NCI-H187 (cell line): ENCODE measurements around the gene GCGR.
"Not testable (repeated sequence)": the region's sequence is repeated elsewhere in the genome, so short reads cannot be mapped to it uniquely, and the experiment has no call there.

Source experiments
- DNase-seq, 2 experiments: peaks; one replicate each; lab custom pipeline; 2025; lab: John Stamatoyannopoulos, UW

GCGR gene

DNA sequence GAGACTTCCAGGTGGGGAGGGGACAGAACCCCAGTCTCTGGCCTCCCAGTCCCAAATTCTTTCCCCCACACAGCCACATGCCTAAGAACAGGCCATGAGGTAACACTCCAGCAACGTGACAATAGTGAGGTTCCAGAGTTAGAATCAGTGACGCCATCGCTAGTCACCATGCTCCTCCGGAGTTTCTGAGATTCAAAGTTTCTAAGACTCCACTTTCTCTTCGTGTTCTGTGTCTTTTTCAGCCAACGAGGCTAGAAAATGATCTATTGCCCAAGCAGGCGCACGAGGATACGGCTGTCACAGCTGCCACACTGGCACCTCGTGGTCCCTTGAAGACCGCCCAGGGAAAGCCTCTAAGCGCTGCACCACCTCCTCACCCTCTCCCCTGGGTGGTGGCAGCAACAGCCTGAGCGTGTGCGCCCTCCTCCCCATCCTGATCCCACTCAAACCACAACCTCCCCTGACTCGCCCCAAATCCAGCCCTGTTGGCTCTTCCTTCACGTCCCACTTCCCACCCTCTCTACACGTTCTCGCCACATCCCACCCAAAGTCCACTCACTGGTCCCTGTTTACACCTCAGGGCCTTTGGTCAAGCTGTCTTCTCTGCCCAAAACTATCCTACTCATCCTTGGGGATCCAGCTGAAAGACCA is 28.1 kb downstream of the GCGR start:
- DNase-seq = no peak

DNA sequence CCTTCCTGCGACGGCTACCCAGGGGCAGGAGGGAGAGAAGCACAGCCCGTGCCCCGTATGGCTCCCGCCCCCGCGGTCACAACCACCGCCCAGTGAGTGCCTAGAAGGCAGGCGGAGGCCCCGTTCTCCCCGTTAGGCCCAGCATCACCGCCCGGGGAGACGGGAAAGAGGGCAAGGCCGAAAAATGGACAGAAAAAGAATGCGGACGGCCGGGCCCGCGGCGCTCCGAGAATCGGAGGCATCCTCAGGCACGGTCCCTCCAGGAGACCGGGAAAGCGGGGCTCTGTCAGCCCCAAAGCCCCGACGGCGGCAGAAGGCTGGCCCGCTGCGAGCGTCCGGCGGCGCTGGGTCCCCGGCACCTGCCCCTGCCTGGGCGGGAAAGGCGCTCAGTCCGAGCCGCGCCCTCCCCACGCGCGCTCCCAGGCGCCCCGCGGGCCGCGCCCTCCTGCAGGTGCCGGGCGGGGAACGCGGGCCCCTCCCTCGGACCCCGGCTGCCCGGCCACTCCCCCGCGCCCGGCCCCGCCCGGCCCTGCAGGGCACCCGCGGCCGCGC is 28.7 kb downstream of the GCGR start:
- no peak for DNase-seq

DNA sequence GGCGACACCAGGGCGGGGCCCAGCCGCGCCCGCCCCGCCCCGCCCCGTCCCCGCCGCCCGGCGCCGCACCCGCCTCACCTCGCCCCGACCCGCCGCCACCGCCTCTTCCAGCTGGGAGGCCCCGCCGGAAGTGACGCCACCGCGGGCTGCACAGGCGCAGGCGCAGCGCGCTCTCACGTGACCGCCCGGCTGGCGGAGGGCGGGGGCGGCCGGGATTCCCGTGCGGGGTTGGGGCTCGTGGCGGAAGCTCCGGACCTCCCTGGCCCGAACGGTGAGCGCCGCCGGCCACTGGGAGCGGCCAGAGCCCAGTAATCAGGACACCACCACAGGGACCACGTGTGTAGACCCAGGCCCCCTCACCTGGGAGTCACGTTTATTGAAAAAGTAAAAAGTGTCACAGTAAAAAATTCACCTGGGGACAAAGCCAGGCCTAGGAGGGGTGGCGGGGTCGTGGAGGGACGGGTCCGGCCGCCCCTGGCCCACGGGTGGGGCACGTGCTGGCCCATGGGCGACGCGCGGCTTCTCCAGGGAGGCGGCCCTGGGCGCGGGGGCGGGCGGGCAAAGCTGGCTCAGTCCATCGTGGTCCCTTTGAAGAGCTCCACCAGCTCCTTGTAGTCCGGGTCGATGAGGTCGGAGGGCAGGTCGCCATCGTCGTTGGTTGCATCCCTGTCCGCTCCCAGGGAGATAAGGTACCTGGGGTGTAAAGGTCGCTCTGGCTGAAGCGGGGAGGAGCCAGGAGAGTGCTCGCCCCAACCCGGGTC is 29.4 kb downstream of the GCGR start, which contains the start of gene MCRIP1:
Gene MCRIP1, minus strand, starts transcription at position 132 of the 761 bp plus-strand sequence. CDS start 8,785 bp downstream, outside the sequence.
- peak; percentile 57 to 96 for DNase-seq

DNA sequence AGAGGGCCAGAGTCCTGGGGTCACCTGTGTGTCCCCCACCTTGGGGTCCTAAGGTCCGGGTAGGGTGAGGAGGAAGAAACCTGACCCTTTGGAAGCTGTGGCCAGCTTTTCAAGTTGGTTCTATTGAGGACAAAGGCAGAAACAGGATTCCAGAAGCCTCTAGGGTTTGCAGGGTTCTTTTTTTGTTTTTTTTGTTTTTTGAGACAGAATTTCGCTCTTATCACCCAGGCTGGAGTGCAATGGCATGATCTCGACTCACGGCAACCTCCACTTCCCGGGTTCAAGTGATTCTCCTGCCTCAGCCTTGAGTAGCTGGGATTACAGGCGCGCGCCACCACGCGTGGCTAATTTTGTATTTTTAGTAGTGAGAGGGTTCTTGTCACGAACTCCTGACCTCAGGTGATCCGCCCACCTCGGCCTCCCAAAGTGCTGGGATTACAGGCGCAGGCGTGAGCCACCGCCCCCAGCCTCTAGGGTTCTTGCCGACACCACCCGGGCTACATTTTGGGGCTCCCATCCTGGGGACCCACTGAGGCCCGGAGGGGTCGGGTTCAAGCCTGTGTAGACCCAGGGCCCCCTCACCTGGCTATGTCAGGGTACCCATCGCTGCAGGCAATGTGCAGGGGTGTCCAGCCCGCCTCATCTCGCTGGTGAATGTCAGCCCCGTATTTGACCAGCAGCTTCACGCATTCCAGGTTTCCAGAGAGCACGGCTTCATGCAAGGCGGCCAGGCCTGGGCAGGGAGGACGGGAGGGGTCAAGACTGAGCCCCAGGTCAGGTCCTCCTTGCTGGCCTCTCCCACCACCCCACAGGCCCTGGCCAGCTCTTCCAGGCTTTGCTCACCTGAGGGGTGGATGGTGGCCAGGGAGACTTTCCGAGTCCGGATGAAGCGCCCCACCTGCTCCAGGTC is 30.2 kb downstream of the GCGR start:
- DNase-seq = no peak

DNA sequence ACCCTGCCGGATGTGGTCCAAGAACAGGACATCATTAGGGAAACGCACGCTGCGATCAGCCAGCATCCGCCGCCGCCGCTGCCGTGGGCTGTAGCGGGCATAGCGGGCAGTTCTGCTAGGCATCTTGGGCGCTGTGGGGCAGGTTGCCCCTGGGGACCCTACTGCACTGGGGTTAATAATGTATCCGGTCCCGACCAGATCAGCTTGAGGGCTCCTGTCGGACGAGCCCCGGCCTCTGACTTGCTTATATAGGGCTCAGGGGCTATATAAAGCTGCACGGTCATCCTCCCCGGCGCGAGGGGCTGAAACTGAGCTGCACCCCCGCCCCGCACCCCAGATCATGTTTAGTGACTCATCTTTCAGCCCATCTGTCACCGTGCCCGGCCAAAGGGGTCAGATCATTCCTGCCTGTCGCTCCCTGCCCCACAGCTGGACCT is 30.9 kb downstream of the GCGR start, which contains the start of gene PPP1R27:
Gene PPP1R27, minus strand, starts transcription at position 220 of the 437 bp plus-strand sequence. Its CDS starts 97 bp downstream, at position 123.
- DNase-seq = no peak

DNA sequence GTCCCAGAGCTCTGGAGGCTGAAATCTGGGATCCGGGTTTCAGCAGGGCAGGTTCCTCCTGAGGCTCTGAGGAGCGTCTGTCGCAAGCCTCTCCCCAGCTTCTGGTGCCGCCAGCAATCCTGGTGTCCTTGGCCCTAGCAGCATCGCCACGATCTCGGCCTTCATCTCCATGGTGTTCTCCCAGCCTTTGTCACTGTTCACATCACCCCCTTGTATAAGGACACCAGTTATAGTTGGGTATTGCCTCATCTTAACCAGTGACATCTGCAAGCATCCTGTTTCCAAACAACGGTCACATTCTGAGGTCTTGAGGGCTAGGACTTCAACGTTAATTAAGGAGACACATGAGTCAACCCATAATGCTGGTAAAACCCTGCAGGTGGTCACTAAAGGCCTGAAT is 33.7 kb downstream of the GCGR start:
- DNase-seq = no peak

DNA sequence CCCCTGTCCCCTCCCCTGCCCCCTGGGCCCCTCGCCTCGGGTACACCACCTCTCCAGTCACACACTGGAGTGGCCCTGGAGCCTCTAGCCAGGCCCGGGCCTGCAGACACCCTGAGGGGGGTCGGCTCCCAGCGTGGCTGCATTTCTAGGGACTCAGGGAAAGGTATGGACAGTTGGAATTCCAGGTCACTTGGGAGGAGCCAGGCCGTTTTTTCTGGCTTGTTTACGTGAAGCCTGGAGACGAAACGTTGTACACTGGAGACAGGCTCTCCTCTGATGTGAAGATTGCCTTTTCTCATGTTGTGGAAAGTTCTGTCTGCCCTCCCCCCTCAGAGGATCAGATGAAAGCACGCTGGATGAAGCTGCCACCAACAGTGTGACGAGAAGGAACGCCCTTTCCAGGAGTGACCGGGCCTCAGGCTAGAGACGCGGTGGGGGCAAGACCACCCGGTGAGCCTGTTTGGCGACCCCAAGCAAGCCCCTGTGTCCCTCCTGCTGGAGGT is 34.9 kb downstream of the GCGR start:
- DNase-seq = no peak

DNA sequence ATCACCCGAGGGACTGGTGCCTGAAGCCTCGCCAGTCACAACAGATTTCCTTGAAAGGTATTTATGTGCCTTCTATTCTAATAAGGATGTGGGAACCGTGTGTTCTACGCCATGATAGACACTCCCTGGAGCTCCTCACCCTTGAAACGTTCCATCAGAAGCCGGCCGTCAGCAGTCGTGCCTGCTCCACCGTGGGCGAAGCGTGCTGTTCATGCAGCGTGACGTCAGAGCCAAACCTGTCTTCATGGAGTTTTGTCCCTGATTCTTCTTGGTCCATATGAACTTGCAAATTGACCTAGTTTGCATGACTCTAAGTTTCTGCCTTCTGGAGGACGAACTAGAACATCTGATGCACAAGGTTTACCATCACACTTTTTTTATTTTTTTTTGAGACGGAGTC is 35.4 kb downstream of the GCGR start:
- no peak for DNase-seq

DNA sequence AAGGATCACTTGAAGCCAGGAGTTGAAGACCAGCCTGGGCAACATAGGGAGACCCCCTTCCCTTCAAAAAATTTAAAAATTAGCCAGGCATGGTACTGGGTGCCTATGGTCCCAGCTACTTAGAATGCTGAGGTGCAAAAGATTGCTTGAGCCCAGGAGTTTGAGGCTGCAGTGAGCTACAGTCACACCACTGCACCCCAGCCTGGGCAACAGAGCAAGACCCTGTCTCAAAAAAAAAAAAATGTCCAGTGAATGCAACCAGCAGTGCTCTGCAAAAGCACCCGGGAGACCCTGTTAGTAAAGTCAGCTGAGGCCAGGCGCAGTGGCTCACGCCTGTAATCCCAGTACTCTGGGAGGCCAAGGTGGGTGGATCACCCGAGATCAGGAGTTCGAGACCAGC is 36.1 kb downstream of the GCGR start:
- not testable (repeated sequence) for DNase-seq

DNA sequence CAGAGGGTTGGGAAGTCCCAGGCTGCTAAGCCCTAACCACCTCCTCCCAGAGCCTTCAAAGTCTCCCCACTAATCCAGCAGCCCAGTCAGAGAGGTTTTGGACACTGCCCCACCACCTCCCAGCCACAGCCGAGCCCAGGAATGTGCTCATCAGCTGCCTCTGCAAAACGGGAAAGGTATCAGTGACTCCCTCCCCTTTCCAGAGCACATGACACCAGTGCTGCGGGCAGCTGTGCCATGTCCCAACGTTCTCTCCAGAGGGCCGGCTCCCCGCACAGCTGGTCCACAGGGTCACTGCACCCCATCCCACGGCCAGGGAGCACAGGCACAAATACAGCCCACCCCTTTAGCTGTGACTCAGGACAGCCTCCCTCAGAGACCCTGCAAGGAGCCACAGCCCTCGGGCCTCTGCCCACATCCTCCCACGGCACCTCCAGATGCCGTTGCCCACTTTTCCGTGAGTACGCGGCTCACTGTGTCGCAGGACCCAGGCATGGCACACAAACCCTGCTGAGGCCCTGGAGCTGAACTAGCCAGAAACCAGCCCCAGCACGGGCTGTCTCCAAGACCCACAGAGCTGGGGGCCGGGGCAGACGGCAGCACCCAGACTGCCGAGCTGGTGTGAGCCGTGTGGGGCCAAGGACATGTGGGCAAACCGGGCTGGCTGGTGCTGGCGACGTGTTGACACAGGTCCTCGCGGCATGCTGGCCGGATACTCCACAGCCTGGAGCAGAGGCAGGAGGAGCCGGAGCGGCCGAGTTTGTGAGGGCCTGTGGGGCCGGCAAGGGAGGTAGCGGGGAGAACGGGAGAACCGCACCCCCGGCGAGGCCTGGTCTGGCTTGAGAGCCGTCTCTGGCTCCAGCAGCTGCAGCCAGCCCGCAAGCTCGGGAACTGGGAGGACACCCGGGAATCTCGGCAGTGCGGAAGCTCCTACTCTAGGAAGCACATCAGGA is 37.2 kb downstream of the GCGR start:
- no peak for DNase-seq

DNA sequence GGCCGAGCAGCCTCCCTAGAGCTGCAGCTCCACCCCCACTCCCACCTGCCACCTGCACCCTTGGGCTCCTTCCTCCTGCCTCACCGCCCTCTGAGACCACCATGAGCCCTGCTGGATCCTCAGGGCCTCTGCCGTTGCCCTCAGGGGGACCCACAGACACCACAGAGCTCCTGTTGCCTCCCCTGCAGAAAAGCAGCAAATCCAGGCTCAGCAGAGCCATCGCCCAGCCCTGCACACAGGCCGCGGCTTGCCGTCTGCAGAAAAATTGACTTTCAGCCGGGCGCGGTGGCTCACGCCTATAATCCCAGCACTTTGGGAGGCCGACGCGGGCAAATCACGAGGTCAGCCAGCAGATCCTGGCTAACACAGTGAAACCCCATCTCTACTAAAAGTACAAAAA is 37.9 kb downstream of the GCGR start:
- no peak for DNase-seq

DNA sequence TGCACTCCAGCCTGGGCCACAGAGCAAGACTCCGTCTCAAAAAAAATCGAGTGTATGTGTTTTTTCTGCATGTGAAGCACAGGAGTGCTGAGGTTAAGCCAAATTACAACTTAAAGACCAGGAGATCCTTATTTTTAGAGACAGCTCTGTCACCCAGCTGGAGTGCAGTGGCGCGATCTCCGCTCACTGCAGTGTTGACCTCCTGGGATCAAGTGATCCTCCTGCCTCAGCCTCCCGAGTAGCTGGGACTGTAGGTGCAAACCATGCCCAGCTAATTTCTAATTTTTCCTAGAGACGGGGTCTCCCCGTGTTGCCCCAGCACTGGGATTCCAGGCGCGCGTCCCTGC is 38.4 kb downstream of the GCGR start:
- DNase-seq = no peak

DNA sequence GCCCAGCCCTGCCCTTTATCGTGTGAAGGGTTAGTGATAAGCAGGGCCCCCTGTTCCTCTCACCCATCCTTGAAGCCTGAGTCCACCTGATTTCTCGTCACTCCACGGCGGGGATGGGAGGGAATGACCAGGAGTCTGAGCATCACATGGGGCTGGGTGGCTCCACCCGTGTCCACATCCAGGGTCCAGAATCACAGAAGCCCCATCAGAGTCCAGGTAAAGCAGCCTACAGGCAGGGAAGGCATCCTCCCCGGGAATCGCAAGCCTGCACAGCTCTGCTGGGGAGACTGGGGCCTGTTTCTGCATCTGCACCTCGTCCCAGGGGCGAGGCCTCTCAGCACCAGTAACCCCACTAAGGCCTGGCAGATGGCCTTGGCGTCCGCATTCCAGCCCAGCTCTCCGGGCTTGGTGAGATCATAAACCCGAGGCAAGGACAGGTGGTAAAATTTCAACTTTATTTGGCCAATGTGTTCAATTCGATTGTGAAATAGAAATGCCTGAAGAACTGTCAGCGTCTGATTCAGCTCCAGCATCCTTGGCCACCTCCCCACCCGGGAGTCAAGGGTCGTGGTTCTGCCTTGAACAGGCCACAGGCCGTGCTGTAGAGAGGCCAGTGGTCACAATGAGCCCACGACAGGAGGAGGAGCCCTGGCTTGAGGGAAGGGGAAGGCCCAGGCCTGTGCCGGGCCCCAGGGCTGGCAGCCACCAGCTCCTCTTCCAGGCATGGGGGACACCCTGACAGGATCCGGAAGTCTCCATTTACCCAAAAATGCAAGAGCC is 39.0 kb downstream of the GCGR start:
- no peak for DNase-seq

DNA sequence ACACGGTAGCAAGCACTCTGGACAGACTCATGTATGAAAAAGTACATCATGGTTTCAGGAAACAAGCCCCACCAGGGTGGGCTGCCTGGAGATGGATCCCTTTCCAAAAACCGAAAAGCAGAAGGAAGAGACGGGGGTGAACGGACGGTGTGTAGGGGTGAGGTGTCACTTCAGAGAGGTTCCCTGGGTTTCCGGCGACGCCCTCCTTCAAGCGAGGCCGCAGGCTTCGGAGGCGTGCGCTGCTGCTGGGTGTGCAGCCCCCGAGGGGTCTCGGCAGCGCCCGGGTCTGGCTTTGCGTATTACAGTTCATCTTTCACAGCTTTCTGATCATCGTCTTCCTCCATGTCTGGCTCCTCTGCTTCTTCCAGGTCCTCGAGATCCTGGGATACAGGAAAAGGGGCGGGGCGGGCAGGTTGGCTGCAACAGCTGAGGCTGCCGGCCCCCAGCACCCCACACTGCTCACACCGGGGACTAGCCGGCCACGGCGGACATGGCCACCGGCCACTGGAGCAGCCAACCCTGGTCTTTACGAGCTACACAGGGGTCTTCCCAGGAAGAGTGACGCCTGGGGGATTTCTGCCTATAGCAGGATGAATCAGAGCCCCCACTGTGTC is 39.9 kb downstream of the GCGR start:
- DNase-seq = no peak

DNA sequence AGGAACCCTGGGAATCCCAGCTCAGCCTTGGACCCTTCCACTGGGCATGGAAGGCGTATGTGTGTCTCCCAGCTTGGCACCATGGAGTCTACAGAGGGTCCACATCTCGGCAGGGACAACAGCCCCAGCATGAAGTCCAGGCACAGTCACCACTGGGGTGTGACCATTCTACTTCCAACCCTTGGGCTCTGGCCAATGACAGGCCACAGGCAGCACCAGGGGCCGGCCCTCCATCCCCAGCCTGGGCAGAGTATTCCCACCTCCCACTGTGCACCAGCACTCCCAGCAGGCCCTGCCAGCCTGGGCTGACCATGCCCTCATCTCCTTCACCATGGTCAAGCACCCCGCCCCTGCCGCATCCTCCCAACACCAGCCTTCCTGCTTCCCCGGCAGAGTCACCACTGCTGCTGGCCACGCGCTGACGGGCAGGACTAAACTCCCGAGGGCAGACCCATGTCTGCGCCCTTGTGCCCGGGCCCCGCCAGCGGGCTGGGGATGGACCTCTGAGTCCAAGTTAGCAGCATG is 40.4 kb downstream of the GCGR start:
- no peak for DNase-seq

DNA sequence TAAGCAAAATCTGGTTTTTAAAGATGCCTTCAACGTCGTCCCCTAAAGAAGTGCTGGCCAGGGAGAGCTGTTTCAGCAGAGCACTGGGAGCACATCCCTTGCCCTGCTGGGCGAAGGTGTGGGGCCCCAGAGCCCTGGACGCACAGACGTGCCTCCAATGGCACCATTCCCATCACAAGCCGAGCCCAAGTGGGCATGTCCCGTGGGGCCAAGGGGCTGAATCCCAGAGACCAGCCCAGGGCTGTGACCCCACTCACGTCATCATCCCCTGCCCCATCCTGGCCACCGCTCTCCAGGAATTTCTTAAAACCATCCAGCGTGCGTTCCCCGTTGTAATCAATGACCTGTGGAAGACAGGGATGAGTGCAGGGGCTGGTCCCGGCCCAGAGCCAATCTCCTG is 40.9 kb downstream of the GCGR start:
- no peak for DNase-seq

DNA sequence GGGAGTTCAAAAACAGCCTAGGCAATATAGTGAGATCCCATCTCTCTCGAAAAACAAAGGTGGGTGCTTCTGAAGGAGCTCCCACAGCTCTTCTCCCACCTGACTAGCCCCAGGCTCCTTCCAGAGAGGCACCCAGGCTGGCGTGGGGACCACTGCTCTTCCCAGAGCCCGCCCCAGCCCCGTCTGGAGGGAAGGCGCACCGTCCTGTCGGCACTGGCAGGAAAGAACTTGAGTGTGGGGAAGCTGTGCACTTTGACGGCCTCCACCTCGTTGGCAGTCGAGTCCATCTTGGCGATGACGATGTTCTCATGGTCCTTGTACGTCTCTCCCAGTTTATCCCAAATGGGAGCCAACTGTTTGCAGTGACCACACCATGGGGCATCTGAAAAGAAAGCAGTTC is 41.4 kb downstream of the GCGR start:
- DNase-seq = no peak

DNA sequence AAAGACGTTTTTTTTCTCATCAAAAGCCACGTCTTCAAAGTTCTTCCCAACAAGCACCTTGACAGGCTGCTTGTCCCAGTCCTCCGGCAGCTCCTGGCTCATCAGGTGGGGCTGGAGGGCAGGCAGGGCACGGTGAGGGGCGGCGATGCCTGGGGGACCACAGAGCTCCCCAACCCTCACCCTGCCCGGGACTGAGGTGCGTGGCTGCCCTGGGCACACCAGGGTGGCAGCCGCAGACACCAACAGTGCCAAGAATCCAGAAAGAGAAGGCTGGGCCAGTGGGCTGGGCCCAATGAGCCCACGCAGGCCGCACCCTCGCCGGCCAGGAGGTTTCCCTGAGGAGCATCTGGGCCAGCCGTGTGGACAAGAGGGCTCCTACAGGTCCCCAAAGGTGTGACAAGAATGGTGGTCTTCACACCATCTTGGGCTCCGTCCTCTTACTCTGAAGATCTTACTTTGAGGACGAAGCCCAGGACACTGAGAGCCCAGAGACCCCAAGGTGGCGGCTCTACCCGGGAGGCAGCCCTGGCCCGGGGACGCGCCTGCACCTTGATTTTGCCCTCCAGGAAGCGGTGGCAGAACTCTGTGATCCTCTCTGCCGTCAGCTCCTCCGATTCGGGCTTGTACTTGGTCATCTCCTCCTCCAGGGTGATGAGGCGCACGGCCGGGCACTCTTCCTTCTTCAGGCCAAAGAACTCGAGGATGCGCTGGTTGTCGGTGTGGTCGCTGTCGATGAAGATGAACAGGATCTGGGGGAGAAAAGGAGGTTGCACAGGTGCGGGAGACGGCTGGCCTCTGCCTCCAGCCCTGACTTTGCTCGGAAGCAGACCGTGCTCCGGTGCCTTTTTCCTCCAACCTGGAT is 42.2 kb downstream of the GCGR start:
- DNase-seq = no peak
